Calu3 (cell line): ENCODE measurements around the gene GPR34. TPM values are rescaled to one million over a fixed set of nuclear protein-coding genes. Genes with fewer than 3 reads are reported as not detected.

Source experiments
- BruUV-seq: library from RNA; stranded (reverse); fragments of 400-500 nt; replicated peaks from 2 replicates; lab custom pipeline; 2021; lab: Mats Ljungman, UMichigan
- CTCF ChIA-PET: fragments of 300-600 bp; sonication (Branson Sonifier 250); formaldehyde crosslinking; loops from one replicate; lab custom pipeline; 2022; ENCODE audit warnings: antibody characterized with exemption; lab: Charles Lee
- DNase-seq: peaks from one replicate; pipeline ENCODE4 v3.0.0; 2022
- H3K27ac Mint-ChIP-seq: one replicate; pipeline ENCODE4 v1.8.0; 2022; ENCODE audit warnings: mixed read lengths; ENCODE audit not compliant: unreplicated experiment
- H3K27me3 Mint-ChIP-seq: one replicate; pipeline ENCODE4 v1.8.0; 2022; ENCODE audit warnings: mixed read lengths; ENCODE audit not compliant: unreplicated experiment
- H3K36me3 Mint-ChIP-seq: one replicate; pipeline ENCODE4 v1.8.0; 2022; ENCODE audit warnings: mild to moderate bottlenecking, moderate library complexity, mixed read lengths; ENCODE audit not compliant: insufficient read depth, unreplicated experiment
- H3K4me1 Mint-ChIP-seq: one replicate; pipeline ENCODE4 v1.8.0; 2022; ENCODE audit warnings: mild to moderate bottlenecking, low read depth, mixed read lengths; ENCODE audit not compliant: unreplicated experiment
- H3K4me3 Mint-ChIP-seq: one replicate; pipeline ENCODE4 v1.8.0; 2022; ENCODE audit warnings: mild to moderate bottlenecking, low read depth, moderate library complexity, mixed read lengths; ENCODE audit not compliant: unreplicated experiment
- H3K9me3 Mint-ChIP-seq: one replicate; pipeline ENCODE4 v1.8.0; 2022; ENCODE audit warnings: low read depth, mixed read lengths; ENCODE audit not compliant: unreplicated experiment
- intact Hi-C: fragments of 100-400 bp; cut with micrococcal nuclease; formaldehyde crosslinking; loops from one replicate; pipeline ENCODE4 v1.10.0; 2022; ENCODE audit not compliant: unreplicated experiment
- total RNA-seq: library from RNA; stranded (reverse); gene quantifications from 2 replicates; pipeline ENCODE4 v1.2.3, GENCODE V29; 2022
- TF ChIP-seq, protein P1 (sequence below): fragments of 200-600 bp; IDR thresholded peaks from one replicate; pipeline ENCODE4 v1.8.0; 2022; ENCODE audit warnings: antibody characterized with exemption; ENCODE audit not compliant: unreplicated experiment

Gene GPR34
- total RNA-seq, 1 experiment from 2014 or later, result not detected

DNA sequence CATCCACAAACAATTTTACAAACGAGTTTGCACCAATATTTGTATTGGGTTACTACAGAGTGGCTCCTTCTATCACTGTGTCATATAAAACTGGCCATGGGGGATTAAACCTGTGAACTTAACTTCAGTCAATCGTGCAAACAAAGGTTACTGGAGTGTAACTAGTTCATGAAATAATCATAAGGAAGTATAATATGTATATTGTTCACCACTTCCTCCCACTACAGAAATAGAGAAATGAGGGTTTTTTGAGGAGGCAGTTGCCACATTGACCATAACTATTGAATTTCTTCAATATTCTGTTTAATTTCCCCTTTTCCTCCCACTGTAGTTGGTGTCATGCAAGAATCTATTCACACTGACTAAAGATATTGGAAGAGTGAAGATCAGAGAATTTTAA lies 35.1 kb downstream of the GPR34 start, which contains the start of gene GPR82:
GPR82 (plus strand) TSS at position 356 of the 400 bp plus-strand sequence. CDS start 2,846 bp downstream, outside the sequence.
- no peak within 1 kb of the TSS for H3K27ac Mint-ChIP-seq
- H3K9me3 Mint-ChIP-seq, result peaks cover 6% of the 10 kb centered on the region
- H3K4me3 Mint-ChIP-seq, result no peak within 1 kb of the TSS
- no peak for DNase-seq
- BruUV-seq, result no TSS peak
- intact Hi-C loops, result no loop called here
- H3K27me3 Mint-ChIP-seq, result no peaks in the 10 kb centered on the region
- H3K4me1 Mint-ChIP-seq, result peaks cover 21% of the 10 kb centered on the region
- CTCF ChIA-PET, result no interaction called here
- TF ChIP-seq, protein P1, sequence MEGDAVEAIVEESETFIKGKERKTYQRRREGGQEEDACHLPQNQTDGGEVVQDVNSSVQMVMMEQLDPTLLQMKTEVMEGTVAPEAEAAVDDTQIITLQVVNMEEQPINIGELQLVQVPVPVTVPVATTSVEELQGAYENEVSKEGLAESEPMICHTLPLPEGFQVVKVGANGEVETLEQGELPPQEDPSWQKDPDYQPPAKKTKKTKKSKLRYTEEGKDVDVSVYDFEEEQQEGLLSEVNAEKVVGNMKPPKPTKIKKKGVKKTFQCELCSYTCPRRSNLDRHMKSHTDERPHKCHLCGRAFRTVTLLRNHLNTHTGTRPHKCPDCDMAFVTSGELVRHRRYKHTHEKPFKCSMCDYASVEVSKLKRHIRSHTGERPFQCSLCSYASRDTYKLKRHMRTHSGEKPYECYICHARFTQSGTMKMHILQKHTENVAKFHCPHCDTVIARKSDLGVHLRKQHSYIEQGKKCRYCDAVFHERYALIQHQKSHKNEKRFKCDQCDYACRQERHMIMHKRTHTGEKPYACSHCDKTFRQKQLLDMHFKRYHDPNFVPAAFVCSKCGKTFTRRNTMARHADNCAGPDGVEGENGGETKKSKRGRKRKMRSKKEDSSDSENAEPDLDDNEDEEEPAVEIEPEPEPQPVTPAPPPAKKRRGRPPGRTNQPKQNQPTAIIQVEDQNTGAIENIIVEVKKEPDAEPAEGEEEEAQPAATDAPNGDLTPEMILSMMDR, result no peak
- no peaks in the 10 kb centered on the region for H3K36me3 Mint-ChIP-seq

GRCh38 chrX:41728125-41728524 lies 39.4 kb downstream of the GPR34 start:
- CTCF ChIA-PET, result no interaction called here
- TF ChIP-seq, protein P1, result no peak
- H3K27ac Mint-ChIP-seq, result no peak overlapping the region
- no peak for DNase-seq
- no peaks in the 10 kb centered on the region for H3K9me3 Mint-ChIP-seq
- H3K4me1 Mint-ChIP-seq, result no peaks in the 10 kb centered on the region
- H3K4me3 Mint-ChIP-seq, result no peak overlapping the region
- no TSS peak for BruUV-seq
- no peaks in the 10 kb centered on the region for H3K27me3 Mint-ChIP-seq
- intact Hi-C loops, result no loop called here
- H3K36me3 Mint-ChIP-seq, result no peaks in the 10 kb centered on the region

- H3K36me3 Mint-ChIP-seq, result no peaks in the 10 kb centered on the region
- H3K4me1 Mint-ChIP-seq, result no peaks in the 10 kb centered on the region
- H3K9me3 Mint-ChIP-seq, result no peaks in the 10 kb centered on the region
- no peak overlapping the region for H3K4me3 Mint-ChIP-seq
- no TSS peak for BruUV-seq
- no peaks in the 10 kb centered on the region for H3K27me3 Mint-ChIP-seq
- no peak for DNase-seq
- intact Hi-C loops, result no loop called here
- TF ChIP-seq, protein P1, result no peak
- CTCF ChIA-PET, result interaction anchor here (0.6 kb wide), 1 partner anchor 10 kb away, joined by 3 read pairs; no protein-coding TSS in a partner anchor
- H3K27ac Mint-ChIP-seq, result no peak overlapping the region
Observed at GRCh38 chrX:41730081-41730480, 41.3 kb downstream of the GPR34 start.

DNA sequence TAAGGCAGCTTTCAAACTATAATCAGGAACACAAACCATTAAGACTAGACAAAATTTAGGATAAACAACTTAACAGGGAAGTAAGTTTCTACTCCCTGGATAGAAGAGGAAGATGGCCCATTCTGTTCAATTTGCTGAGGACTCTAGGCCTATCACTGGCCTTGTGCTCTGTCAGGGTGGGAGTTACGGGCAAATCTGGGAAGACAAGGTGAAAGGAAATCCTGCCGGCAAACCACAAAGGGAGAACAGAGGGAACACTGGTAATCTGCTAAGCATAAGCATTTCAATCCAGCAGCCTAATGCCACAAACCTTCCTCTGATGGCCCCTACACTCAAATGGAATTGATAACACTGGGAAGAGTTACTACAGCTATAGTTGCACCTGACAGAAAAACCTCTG lies 43.5 kb downstream of the GPR34 start:
- intact Hi-C loops, result no loop called here
- H3K4me3 Mint-ChIP-seq, result no peak overlapping the region
- H3K9me3 Mint-ChIP-seq, result no peaks in the 10 kb centered on the region
- no peaks in the 10 kb centered on the region for H3K36me3 Mint-ChIP-seq
- no peaks in the 10 kb centered on the region for H3K27me3 Mint-ChIP-seq
- no peak for DNase-seq
- peaks cover 7% of the 10 kb centered on the region for H3K4me1 Mint-ChIP-seq
- H3K27ac Mint-ChIP-seq, result no peak overlapping the region
- CTCF ChIA-PET, result no interaction called here
- TF ChIP-seq, protein P1, result no peak
- BruUV-seq, result no TSS peak
